Stimulated activated CD8-positive, alpha-beta memory T cell treated with anti-CD3 and anti-CD28 coated beads, Interleukin-15, amount 100 ng/mL, for 4 hours (primary cell): ENCODE measurements around the gene CRTC1.

Experiments used
- DNase-seq, 2 donors: peaks; one replicate each; pipeline ENCODE4 v3.0.0-alpha.2; 2020; ENCODE audit warnings: low read depth in 2 of 2

CRTC1 gene

GRCh38 chr19:18768046-18768771 is 84.7 kb downstream of the CRTC1 start:
- no peak for DNase-seq

GRCh38 chr19:18768997-18769891 is 85.8 kb downstream of the CRTC1 start:
- no peak for DNase-seq

- DNase-seq = no peak
These were observed 86.6 kb downstream of the CRTC1 start for GRCh38 chr19:18769989-18770528.

- DNase-seq = no peak
These were observed 87.3 kb downstream of the CRTC1 start for GRCh38 chr19:18770663-18771327.

GRCh38 chr19:18771328-18772242 is 88.1 kb downstream of the CRTC1 start:
- no peak for DNase-seq

- no peak for DNase-seq
These were observed 89.4 kb downstream of the CRTC1 start for GRCh38 chr19:18772620-18773587.

GRCh38 chr19:18773682-18774081 is 90.2 kb downstream of the CRTC1 start:
- no peak for DNase-seq

- DNase-seq = no peak
These were observed 90.6 kb downstream of the CRTC1 start for GRCh38 chr19:18774107-18774506.

- DNase-seq = no peak
These were observed 91.4 kb downstream of the CRTC1 start for GRCh38 chr19:18774782-18775444.

- DNase-seq = no peak
These were observed 92.3 kb downstream of the CRTC1 start for GRCh38 chr19:18775586-18776287.

GRCh38 chr19:18776288-18776594 is 92.8 kb downstream of the CRTC1 start:
- DNase-seq = no peak

- DNase-seq = no peak
These were observed 93.3 kb downstream of the CRTC1 start for GRCh38 chr19:18776736-18777135.

- no peak for DNase-seq
These were observed 94.0 kb downstream of the CRTC1 start for GRCh38 chr19:18777301-18778075.

- no peak for DNase-seq
These were observed 94.6 kb downstream of the CRTC1 start for GRCh38 chr19:18778076-18778389.

GRCh38 chr19:18778826-18779495 is 95.5 kb downstream of the CRTC1 start:
- DNase-seq = no peak

GRCh38 chr19:18780081-18780480 is 96.6 kb downstream of the CRTC1 start:
- no peak for DNase-seq

GRCh38 chr19:18780631-18781030 is 97.2 kb downstream of the CRTC1 start:
- DNase-seq = no peak
